SIG-M5 (cell line): ENCODE results near the gene TBC1D5.
"Not testable (repeated sequence)": the region's sequence is repeated elsewhere in the genome, so short reads cannot be mapped to it uniquely, and the experiment has no call there.

ENCODE experiments used
- DNase-seq: peaks from one replicate; lab custom pipeline; 2025; lab: John Stamatoyannopoulos, UW

TBC1D5 gene

GRCh38 chr3:17133632-17134545, 608.5 kb downstream of the TBC1D5 start:
- DNase-seq: no peak

DNA sequence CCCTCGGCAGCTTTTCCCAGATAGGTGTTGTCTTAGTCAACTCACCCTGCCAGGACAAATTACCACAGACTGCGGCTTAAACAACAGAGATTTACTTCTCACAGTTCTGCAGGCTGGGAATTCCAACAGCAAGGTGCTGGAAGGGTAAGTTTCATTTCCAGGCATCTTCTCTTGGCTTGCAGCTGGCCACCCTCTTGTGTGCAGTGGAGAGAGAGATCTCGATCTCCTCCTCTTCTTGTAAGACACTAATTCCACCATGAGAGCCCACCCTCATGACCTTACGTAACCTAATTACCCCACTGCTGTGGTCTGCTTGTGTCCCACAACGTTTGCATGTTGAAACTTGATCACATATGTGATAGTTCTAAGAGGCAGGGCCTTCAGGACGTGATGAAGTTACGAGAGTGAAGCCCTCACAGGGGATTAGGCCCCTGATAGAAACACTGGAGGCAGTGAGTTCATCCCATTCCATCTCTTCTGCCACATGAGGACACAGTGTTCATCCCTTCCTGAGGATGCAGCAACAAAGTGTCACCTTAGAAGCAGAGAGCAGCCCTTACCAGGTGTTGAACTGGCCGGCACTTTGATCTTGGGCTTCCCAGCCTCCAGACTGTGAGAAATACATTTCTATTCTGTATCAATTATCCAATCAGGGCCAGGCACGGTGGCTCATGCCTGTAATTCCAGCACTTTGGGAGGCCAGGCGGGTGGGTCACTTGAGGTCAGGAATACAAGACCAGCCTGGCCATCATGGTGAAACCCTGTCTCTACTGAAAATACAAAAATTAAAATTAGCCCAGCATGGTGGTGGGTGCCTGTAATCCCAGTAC, 609.9 kb downstream of the TBC1D5 start:
- DNase-seq: no peak

DNA sequence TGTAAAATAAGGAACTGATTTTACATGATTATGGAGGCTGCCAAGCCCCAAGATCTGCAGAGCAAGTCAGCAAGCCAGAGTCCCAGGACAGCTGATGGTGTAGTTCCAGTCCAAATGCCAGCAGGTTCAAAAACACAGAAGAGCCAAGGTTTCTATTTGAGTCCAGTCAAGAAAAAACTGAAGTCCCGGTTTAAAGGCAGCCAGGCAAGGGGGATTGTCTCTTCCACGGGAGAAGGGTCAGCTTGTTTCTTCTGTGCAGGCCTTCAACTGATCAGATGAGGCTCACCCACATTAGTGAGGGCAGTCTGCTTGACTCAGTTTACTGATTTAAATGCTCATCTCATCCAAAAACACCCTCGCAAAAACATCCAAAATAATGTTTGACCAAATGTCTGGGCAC, 611.5 kb downstream of the TBC1D5 start:
- no peak for DNase-seq

GRCh38 chr3:17129556-17129955, 612.9 kb downstream of the TBC1D5 start:
- DNase-seq: no peak

DNA sequence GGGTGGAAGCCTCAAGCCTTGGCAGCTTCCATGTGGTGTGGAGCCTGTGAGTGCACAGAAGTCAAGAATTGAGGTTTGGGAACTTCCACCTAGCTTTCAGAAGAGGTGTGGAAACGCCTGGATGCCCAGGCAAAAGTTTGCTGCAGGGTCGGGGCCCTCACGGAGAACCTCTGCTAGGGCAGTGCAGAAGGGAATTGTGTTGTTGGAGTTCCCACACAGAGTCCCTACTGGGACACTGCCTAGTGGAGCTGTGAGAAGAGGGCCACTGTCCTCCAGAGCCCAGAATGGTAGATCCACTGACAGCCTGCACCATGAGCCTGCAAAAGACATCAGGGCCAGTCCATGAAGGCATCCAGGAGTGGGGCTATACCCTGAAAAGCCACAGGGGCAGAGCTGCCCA, 613.8 kb downstream of the TBC1D5 start:
- not testable (repeated sequence) for DNase-seq

GRCh38 chr3:17125738-17126442, 616.5 kb downstream of the TBC1D5 start:
- DNase-seq: no peak

- DNase-seq: no peak
Observed at GRCh38 chr3:17122758-17123157, 619.7 kb downstream of the TBC1D5 start.

- no peak for DNase-seq
Observed at GRCh38 chr3:17121336-17121735, 621.1 kb downstream of the TBC1D5 start.

DNA sequence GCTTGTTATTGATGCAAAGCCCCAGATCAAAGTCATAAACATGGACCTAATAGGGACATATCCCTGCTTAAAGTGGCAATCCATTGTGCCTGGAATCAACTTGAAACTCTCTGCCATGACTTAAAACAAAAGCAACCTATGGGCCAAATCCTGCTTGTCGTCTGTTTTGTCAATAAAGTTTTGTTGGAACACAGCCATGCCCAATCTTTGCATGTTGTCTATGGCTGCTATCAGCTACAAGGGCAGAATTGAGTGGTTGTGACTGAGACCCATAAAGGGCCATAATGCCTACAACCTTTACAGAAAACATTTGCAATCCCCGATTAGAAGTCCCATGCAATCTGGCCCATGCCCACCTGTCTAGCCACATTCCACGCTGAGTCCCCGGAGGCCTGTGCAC, 622.3 kb downstream of the TBC1D5 start:
- DNase-seq: no peak

DNA sequence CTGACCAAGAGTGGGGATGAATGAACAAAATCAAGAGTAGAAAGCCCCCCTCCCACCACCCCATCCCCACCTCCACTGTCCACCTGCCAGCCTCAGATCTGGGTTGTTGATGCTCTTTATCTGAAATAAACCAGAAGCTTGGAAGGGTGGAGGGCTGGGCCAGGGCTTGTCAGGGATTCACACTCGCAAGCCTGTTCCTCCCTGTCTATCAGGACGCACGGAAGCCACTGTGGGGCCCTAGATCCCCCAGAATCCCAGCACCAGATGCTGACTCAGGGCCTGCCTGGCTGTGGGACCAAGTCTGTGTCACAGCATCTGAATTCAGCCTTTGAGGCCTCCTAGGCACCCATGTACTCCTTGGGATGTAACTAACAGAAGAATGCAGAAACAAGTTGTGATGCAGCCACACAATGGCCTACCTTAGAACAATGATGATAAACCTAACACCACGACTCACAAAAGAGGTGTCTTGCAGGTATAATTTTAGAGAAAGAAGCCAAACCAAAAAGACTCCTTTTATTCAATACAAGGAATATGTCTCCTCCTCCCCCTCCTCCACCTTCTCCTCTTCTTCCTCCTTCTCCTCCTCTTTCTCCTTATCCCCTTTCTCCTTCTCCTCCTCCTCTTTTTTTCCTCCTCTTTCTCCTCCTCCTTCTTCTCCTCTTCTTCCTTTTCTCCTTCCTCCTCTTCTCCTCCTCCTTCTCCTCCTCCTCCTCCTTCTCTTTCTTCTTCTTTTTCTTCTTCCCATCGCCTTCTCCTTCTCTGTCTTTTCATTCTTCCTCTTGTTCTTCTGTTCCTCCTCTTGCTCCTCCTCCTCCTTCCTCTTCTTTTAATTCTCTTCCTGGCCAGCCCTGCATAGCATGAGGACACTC, 623.0 kb downstream of the TBC1D5 start:
- no peak for DNase-seq

DNA sequence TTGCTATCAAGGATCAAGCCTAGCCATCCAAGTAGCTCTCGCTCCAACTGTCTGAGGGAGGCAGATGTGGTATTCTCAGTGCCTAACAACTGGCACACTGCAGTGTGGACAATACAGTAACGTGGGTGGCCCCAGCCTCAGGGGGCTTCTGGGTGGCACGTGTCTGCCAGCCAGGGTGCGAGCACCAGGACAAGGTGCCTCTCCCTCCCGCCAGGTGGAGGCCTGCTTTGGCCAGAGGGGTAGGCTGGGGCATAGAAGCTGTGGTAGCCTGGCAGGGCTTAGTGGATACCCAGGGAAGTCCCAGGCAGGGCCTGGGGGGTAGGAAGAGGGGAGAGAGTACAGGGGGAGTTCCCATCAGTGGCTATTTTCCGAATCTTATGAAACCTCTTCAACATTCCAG, 623.7 kb downstream of the TBC1D5 start:
- DNase-seq: no peak

GRCh38 chr3:17116007-17116600, 626.3 kb downstream of the TBC1D5 start:
- DNase-seq: no peak

DNA sequence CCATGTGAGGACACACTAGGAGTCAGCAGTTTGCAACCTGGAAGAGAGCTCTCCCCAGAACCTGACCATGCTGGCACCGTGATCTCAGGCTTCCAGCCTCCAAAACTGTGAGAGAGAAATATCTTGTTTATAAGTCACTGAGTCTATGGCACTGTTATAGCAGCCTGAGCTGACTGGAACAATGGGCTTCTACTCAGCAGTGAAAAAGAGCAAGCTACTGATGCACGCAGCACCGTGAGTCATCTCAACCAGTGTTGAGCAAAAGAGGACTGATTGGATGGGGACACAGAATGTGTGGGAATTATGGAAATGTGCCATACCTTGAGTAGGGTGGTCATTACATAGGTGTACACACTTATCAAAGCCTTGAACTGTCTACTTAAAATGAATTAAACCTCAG, 627.2 kb downstream of the TBC1D5 start:
- DNase-seq: no peak

- no peak for DNase-seq
Observed at GRCh38 chr3:17111586-17111985, 630.8 kb downstream of the TBC1D5 start.

DNA sequence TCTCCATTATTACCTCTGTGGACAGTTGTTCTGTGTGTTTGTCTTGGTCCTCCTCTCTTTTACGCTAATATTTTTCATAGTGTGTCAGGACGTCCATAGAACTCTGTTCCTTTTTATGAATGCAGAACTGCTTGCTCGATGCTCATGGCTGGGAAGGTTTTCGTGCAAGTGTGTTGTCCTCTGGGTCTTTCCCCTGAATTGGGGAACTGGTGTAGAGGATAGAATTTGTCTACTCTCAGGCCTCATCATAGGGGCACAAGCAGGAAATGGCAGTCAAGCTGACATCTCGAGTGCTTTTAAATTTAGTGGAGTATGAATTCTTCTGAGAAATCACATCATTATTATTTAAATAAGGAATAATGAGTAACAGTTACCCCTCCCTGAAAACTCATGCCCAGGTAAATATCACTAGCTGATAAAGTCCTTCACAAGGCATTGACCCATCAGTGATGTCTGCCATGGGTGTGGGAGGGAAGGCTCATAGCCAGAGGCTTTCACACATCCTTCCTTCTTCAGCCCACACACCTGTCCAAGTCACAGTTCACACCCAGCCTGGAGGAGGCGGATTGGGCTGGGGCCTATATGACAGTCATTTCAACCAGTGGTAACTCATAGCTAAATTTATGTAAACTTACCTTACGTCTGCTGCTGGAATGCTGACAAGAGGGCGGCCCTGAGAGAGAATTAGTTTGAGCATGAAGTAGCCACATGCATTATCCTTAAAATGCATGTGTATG, 631.6 kb downstream of the TBC1D5 start:
- DNase-seq: no peak
